GM12878 (cell line): ENCODE results near the gene TPT1. TPM values are rescaled to one million over a fixed set of nuclear protein-coding genes. Genes with fewer than 3 reads are reported as not detected.

Source experiments
- ATAC-seq: fragments of 200-7000 bp; cut with Tn5 transposase; 3 replicates; pipeline ENCODE4 v1.9.1; 2020; ENCODE audit warnings: mild to moderate bottlenecking, moderate library complexity
- BruUV-seq: library from RNA; stranded (reverse); fragments of 400-500 nt; replicated peaks from 2 replicates; lab custom pipeline; 2021; lab: Mats Ljungman, UMichigan
- CTCF ChIA-PET: fragments of 300-600 bp; sonication (Branson Sonifier 250); formaldehyde crosslinking; extraction: SDS; loops from one replicate; lab custom pipeline; 2021; ENCODE audit warnings: inconsistent platforms; lab: Yijun Ruan, JAX
- POLR2A ChIA-PET: fragments of 350-600 bp; formaldehyde crosslinking; extraction: SDS; loops from one replicate; lab custom pipeline; 2021; ENCODE audit warnings: inconsistent platforms; lab: Charles Lee
- RAD21 ChIA-PET: fragments of 300-600 bp; sonication (Branson Sonifier 250); formaldehyde crosslinking; loops from one replicate; lab custom pipeline; 2023; ENCODE audit warnings: antibody characterized with exemption; ENCODE audit not compliant: unreplicated experiment; lab: Charles Lee
- SMC1A ChIA-PET: fragments of 300-600 bp; sonication (Branson Sonifier 250); formaldehyde crosslinking; loops from one replicate; lab custom pipeline; 2023; ENCODE audit not compliant: unreplicated experiment, uncharacterized antibody; lab: Charles Lee
- DNase-seq: peaks from one replicate; pipeline ENCODE4 v3.0.0-alpha.2; 2011; ENCODE audit warnings: low read depth, low spot score
- FAIRE-seq: peaks from 3 replicates; lab custom pipeline; 2011; peaks lifted over from hg19 to GRCh38; lab: Jason Lieb, UNC
- H2AFZ ChIP-seq: 2 replicates; pipeline ENCODE4 v1.6.0; 2011; ENCODE audit warnings: low read depth, low read length, control low read depth; ENCODE audit not compliant: control insufficient read depth
- H3K27ac ChIP-seq: 2 replicates; pipeline ENCODE4 v1.5.1; 2011; ENCODE audit warnings: control low read depth; ENCODE audit not compliant: control insufficient read depth, insufficient read depth
- H3K27me3 ChIP-seq, 2 experiments: replicated peaks in 1 of 2; 2 replicates each; pipeline versions ENCODE4 v1.6.0 to v1.6.1; 2011; ENCODE audit warnings: low read length in 1 of 2; ENCODE audit not compliant: control insufficient read depth in 2 of 2, insufficient read depth in 2 of 2
- H3K36me3 ChIP-seq, 2 experiments: 2 replicates each; pipeline ENCODE4 v1.5.1; 2011; ENCODE audit warnings: low read length in 1 of 2; ENCODE audit not compliant: control insufficient read depth in 2 of 2, insufficient read depth in 2 of 2
- H3K4me1 ChIP-seq: 2 replicates; pipeline ENCODE4 v1.6.1; 2011; ENCODE audit warnings: mild to moderate bottlenecking, low read length, moderate library complexity, mixed read lengths; ENCODE audit not compliant: control insufficient read depth, insufficient read depth
- H3K4me2 ChIP-seq: 2 replicates; pipeline ENCODE4 v1.6.0; 2011; ENCODE audit warnings: control low read depth; ENCODE audit not compliant: control insufficient read depth, insufficient read depth
- H3K4me3 ChIP-seq: fragments of 200-600 bp; sonication (generic); 2 replicates; pipeline ENCODE4 v1.5.1; 2016
- H3K79me2 ChIP-seq: 2 replicates; pipeline ENCODE4 v1.6.0; 2011; ENCODE audit warnings: low read length; ENCODE audit not compliant: control insufficient read depth, insufficient read depth
- H3K9ac ChIP-seq: 2 replicates; pipeline ENCODE4 v1.8.0; 2011; ENCODE audit warnings: low read length, control low read depth, mixed read lengths; ENCODE audit not compliant: control insufficient read depth, insufficient read depth
- H3K9me3 ChIP-seq: replicated peaks from 3 replicates; pipeline ENCODE4 v1.5.1; 2011; ENCODE audit warnings: mild to moderate bottlenecking, low read length; ENCODE audit not compliant: control insufficient read depth, insufficient read depth
- H4K20me1 ChIP-seq: 2 replicates; pipeline ENCODE4 v1.6.0; 2011; ENCODE audit not compliant: control insufficient read depth, insufficient read depth
- BCL11A ChIP-seq: IDR thresholded peaks from 2 replicates; pipeline ENCODE4 v1.6.1; 2011; ENCODE audit warnings: low read depth, low read length
- CEBPB ChIP-seq, 2 experiments: fragments of 150-350 bp in 1 of 2; IDR thresholded peaks; 2 replicates each; pipeline ENCODE4 v1.6.1; 2012 to 2014; ENCODE audit warnings: low read depth in 2 of 2, low read length in 2 of 2, borderline replicate concordance in 1 of 2, inconsistent platforms in 1 of 2
- DPF2 ChIP-seq: fragments of 450-650 bp; IDR thresholded peaks from 2 replicates; pipeline ENCODE4 v1.6.1; 2017; ENCODE audit warnings: mild to moderate bottlenecking
- FOS ChIP-seq: IDR thresholded peaks from 3 replicates; pipeline ENCODE4 v1.6.1; 2011; ENCODE audit warnings: borderline replicate concordance; ENCODE audit not compliant: insufficient read length; ENCODE audit errors: extremely low read depth
- IKZF2 ChIP-seq, 2 experiments: fragments of 450-650 bp; IDR thresholded peaks; 2 replicates each; pipeline ENCODE4 v1.6.1; 2017; ENCODE audit warnings: mild to moderate bottlenecking in 2 of 2, moderate library complexity in 2 of 2
- JUND ChIP-seq: IDR thresholded peaks from 2 replicates; pipeline ENCODE4 v1.6.1; 2012; ENCODE audit warnings: low read depth, mild to moderate bottlenecking, low read length, improper control_type of control experiment, moderate library complexity
- KAT2A ChIP-seq: conservative IDR thresholded peaks from 2 replicates; pipeline ENCODE4 v1.6.1; 2011; ENCODE audit warnings: low read depth, low read length; ENCODE audit not compliant: control insufficient read depth
- MYB ChIP-seq: fragments of 150-350 bp; IDR thresholded peaks from 2 replicates; pipeline ENCODE4 v1.6.1; 2014; ENCODE audit warnings: mild to moderate bottlenecking, low read depth, low read length, borderline replicate concordance
- PML ChIP-seq: IDR thresholded peaks from 2 replicates; pipeline ENCODE4 v1.6.1; 2012; ENCODE audit warnings: low read length, inconsistent platforms
- RCOR1 ChIP-seq: conservative IDR thresholded peaks from 2 replicates; pipeline ENCODE4 v1.6.1; 2012; ENCODE audit warnings: low read depth, low read length, improper control_type of control experiment
- RELA ChIP-seq: fragments of 450-650 bp; IDR thresholded peaks from 2 replicates; pipeline ENCODE4 v1.8.0; 2014; ENCODE audit warnings: borderline replicate concordance; ENCODE audit not compliant: partially characterized antibody
- SMAD5 ChIP-seq: IDR thresholded peaks from 2 replicates; pipeline ENCODE4 v1.6.1; 2016; ENCODE audit warnings: antibody characterized with exemption, low read depth
- SREBF1 ChIP-seq: IDR thresholded peaks from 2 replicates; pipeline ENCODE4 v1.6.1; 2012; ENCODE audit warnings: mild to moderate bottlenecking, low read length
- ZBTB33 ChIP-seq: fragments of 450-650 bp; IDR thresholded peaks from 2 replicates; pipeline ENCODE4 v1.6.1; 2017; ENCODE audit warnings: mild to moderate bottlenecking
- ZNF687 ChIP-seq: fragments of 450-650 bp; IDR thresholded peaks from 2 replicates; pipeline ENCODE4 v1.6.1; 2017; ENCODE audit warnings: mild to moderate bottlenecking, moderate library complexity
- WGBS: methylation state at CpG from one replicate; pipeline ENCODE4 v1.1.6; 2016; ENCODE audit warnings: low lambda C conversion rate; ENCODE audit not compliant: insufficient replicate concordance, insufficient coverage; ENCODE audit errors: missing lambda C conversion rate; 5-methylcytosine and 5-hydroxymethylcytosine counted together
- in situ Hi-C: fragments of 300-500 bp; cut with MboI; formaldehyde crosslinking; loops from 9 replicates; pipeline ENCODE4 v1.14.3; 2018; ENCODE audit warnings: mixed read lengths
- intact Hi-C: fragments of 100-400 bp; cut with micrococcal nuclease; formaldehyde crosslinking; loops from one replicate; pipeline ENCODE4 v1.14.2; 2022; ENCODE audit not compliant: unreplicated experiment
- polyA plus RNA-seq, 11 experiments: library from polyadenylated mRNA; depleted of rRNA in 4 of 11; unstranded in 6 of 11; stranded (reverse) in 5 of 11; fragments of >200 nt; fragmentation: Nextera tagmentation in 4 of 11; fragmentation: Illumina TruSeq in 1 of 11; extraction: Ambion mirVana in 4 of 11; extraction: Trizol in 1 of 11; gene quantifications; 1 replicate in 1 of 11; 2 replicates in 10 of 11; pipeline versions ENCODE4 v1.2.1 to v1.2.3, GENCODE V29; 2011 to 2016; ENCODE audit warnings: inconsistent platforms in 2 of 11, missing spikeins in 2 of 11, low read depth in 1 of 11
- total RNA-seq, 4 experiments: library from RNA; depleted of rRNA in 3 of 4; stranded (reverse); fragments of >200 nt in 3 of 4; fragmentation: Illumina TruSeq in 1 of 4; extraction: Trizol in 1 of 4; gene quantifications; 2 replicates each; pipeline versions ENCODE4 v1.2.1 to v1.2.3, GENCODE V29; 2013 to 2021
- TF ChIP-seq, protein P1 (sequence below): fragments of 450-650 bp; IDR thresholded peaks from 2 replicates; pipeline ENCODE4 v1.6.1; 2017; ENCODE audit warnings: mild to moderate bottlenecking, low read depth, inconsistent platforms; ENCODE audit not compliant: poor library complexity, severe bottlenecking

The TPT1 gene
- total and polyA plus RNA-seq, 10 of the 15 experiments (the other 5 are each of a cell fraction or from before 2014, with no cell fraction given): 1,038 to 5,925 (median 2,336) TPM

GRCh38 chr13:45299194-45299593 lies 41.8 kb downstream of the TPT1 start:
- Histone ChIP-seq H3K27me3 (no peaks in the 10 kb centered on the region), H3K79me2 (no peaks in the 10 kb centered on the region), H3K27ac (no peak overlapping the region), H3K9me3 (no peaks in the 10 kb centered on the region), H3K36me3 (no peaks in the 10 kb centered on the region), H3K9ac (no peak overlapping the region), H2AFZ (no peak overlapping the region), H4K20me1 (no peaks in the 10 kb centered on the region), H3K4me3 (no peak overlapping the region), H3K4me2 (no peak overlapping the region), H3K4me1 (no peaks in the 10 kb centered on the region; the same call in 1 of the 2 replicates)
- POLR2A ChIA-PET: no interaction called here
- RAD21 ChIA-PET: interaction anchor here (2.0 to 2.3 kb wide), 2 partner anchors 10 to 18 kb away, joined by 5 to 8 read pairs; no protein-coding TSS in a partner anchor
- FAIRE-seq: no peak
- no peak for ATAC-seq
- SMC1A ChIA-PET: no interaction called here
- DNase-seq: no peak
- in situ Hi-C loops (no loop called here), intact Hi-C loops (no loop called here)
- 94% methylated on average over 3 of the region's 3 CpGs for WGBS
- CTCF ChIA-PET: interaction anchor here (0.6 to 1.6 kb wide), 4 partner anchors 10 to 330 kb away, joined by 3 to 6 read pairs (median 4); no protein-coding TSS in a partner anchor
- BruUV-seq: no TSS peak
- no peak for TF ChIP-seq BCL11A
- no peak for TF ChIP-seq SMAD5
- no peak for TF ChIP-seq RCOR1
- TF ChIP-seq SREBF1: no peak
- TF ChIP-seq IKZF2 (IDR thresholded peaks at IDR 0.05): no peak
- no peak for TF ChIP-seq KAT2A
- TF ChIP-seq CEBPB (IDR thresholded peaks at IDR 0.05; ENCODE audit: borderline replicate concordance in 1 of 2, low read depth in 2 of 2, low read length in 2 of 2): no peak
- no peak for TF ChIP-seq FOS
- TF ChIP-seq, protein P1, sequence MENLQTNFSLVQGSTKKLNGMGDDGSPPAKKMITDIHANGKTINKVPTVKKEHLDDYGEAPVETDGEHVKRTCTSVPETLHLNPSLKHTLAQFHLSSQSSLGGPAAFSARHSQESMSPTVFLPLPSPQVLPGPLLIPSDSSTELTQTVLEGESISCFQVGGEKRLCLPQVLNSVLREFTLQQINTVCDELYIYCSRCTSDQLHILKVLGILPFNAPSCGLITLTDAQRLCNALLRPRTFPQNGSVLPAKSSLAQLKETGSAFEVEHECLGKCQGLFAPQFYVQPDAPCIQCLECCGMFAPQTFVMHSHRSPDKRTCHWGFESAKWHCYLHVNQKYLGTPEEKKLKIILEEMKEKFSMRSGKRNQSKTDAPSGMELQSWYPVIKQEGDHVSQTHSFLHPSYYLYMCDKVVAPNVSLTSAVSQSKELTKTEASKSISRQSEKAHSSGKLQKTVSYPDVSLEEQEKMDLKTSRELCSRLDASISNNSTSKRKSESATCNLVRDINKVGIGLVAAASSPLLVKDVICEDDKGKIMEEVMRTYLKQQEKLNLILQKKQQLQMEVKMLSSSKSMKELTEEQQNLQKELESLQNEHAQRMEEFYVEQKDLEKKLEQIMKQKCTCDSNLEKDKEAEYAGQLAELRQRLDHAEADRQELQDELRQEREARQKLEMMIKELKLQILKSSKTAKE: no peak
- no peak for TF ChIP-seq DPF2
- TF ChIP-seq RELA: no peak
- no peak for TF ChIP-seq MYB
- TF ChIP-seq ZNF687: no peak
- TF ChIP-seq JUND: no peak
- TF ChIP-seq PML: no peak
- TF ChIP-seq ZBTB33: no peak
